Measurements from ENCODE around the gene OLFM1.

The OLFM1 gene

DNA sequence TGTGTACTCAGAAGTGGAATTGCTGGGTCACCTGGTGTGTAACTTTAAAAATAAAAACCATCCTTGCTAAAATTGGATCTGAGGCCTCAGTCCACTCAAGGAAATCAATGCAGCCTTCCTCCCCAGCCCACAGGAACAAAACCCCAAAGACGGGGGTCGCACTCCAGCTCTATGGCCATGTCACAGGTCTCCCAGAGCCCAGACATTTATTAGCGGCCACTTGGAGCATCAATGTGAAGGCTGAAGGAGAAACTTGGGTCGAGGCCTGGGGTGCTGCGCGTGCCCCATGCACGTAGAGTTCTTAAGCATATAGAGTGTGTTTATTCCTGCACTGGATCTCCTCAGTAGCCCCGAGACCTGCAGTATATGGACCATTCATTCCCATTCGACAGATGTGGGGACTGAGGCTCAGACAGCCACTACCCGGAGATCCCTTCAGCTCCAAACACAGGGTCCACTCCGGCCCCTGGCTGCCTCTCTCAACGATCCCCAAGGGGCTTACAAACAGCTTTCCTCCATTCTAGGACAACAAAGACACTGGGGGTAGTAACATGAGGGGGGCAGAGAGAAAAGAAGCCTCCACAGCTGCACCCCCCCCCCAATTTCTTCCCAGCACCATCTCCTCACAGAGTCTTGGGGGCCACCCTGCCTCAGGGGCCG lies 14.3 kb upstream of the OLFM1 start:
- Histone ChIP-seq H3K9me3 (replicated peaks; ENCODE audit: low read length) (no peaks in the 10 kb centered on the region), H3K9ac (ENCODE audit: low read depth, low read length) (no peak overlapping the region), H3K36me3 (ENCODE audit: insufficient read depth, low read length) (no peaks in the 10 kb centered on the region), H3K4me1 (ENCODE audit: control insufficient read depth, insufficient read depth, low read length) (no peaks in the 10 kb centered on the region), H3K4me3 (ENCODE audit: low read length) (no peak overlapping the region), H3K27me3 (ENCODE audit: control insufficient read depth, insufficient read depth, low read length) (peaks cover 34% of the 10 kb centered on the region), H3K4me2 (ENCODE audit: low read length) (no peak overlapping the region)

DNA sequence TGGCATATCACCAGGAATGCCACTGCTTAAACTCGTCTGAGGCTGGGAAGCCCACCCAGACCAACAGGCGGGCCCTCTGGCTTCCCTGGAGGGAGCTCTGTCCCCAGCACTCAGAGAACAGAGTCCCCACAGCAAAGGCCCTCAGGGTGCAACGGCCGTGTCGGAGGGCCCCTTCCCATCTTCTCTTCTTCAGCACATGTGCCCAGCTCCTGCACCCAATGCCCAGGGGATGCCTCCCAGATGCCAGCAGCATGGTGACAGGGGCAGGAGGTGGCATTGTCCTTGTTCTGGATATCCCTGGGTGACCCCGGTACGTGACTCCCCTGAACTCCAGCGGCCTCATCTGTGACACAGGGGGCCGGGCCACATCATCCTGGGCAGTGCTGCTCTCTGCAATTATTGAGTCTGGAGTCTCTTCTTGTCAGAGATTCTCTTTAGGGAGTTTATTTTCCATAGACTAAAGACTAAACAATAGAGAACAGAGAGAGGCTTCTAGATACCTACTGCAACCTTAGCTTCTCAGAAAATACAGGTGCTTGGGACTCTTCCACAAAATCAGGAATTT lies 13.6 kb upstream of the OLFM1 start:
- peaks cover 30% of the 10 kb centered on the region for H3K27me3 ChIP-seq (ENCODE audit: control insufficient read depth, insufficient read depth, low read length)
- H3K9ac ChIP-seq (ENCODE audit: low read depth, low read length) = no peak overlapping the region
- H3K9me3 ChIP-seq (replicated peaks; ENCODE audit: low read length) = no peaks in the 10 kb centered on the region

DNA sequence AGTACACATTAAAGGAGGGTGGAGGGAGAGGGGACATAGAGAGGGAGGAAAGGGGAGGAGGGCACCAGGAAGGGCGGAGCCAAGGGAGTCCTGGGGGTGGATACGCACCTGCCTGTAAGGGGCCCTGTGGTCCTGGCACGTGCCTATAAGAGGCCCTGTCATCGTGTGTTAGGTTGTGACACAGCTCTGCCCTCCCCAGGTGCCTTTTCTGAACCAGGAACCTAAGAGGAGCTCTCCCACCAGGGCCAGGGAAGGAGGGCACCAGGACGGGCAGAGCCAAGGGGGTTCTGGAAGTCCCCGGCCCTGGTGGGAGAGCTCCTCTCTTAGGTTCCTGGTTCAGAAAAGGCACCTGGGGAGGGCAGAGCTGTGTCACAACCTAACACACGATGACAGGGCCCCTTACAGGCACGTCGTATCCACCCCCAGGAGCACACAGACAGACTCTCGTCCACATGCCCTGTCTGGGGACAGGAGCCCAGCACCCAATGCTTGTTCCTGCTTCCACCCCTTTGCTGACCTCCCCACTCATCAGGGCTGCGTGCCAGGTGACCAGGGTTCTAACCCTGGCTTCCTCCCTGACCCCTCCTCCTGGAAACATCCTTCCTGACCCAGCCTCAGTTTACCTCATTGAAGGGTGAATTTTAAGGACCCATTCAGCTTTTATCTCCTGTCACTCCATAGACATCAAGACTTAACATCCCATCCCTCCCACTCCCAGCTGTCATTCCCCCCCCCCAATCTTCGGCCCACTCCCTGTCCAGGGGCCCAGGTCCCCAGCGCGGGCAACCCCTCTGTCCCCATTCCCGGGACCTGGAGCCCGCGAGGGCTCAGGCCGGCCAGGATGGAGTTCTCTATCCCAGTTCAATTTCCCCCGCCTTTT lies 12.9 kb upstream of the OLFM1 start:
- no peaks in the 10 kb centered on the region for H3K9me3 ChIP-seq (replicated peaks; ENCODE audit: low read length)
- no peaks in the 10 kb centered on the region for H3K36me3 ChIP-seq (ENCODE audit: insufficient read depth, low read length)
- H3K4me3 ChIP-seq (ENCODE audit: low read length) = peak overlapping the region; percentile 69
- H3K27me3 ChIP-seq (ENCODE audit: control insufficient read depth, insufficient read depth, low read length) = peaks cover 25% of the 10 kb centered on the region
- peak overlapping the region; percentile 80 for H3K4me2 ChIP-seq (ENCODE audit: low read length)
- H3K9ac ChIP-seq (ENCODE audit: low read depth, low read length) = no peak overlapping the region
- no peaks in the 10 kb centered on the region for H3K4me1 ChIP-seq (ENCODE audit: control insufficient read depth, insufficient read depth, low read length)

More for the DNA sequence above, 13.6 kb upstream of the OLFM1 start:
- no peaks in the 10 kb centered on the region for H3K4me1 ChIP-seq (ENCODE audit: control insufficient read depth, insufficient read depth, low read length)
- H3K36me3 ChIP-seq (ENCODE audit: insufficient read depth, low read length) = no peaks in the 10 kb centered on the region
- no peak overlapping the region for H3K4me2 ChIP-seq (ENCODE audit: low read length)
- no peak overlapping the region for H3K4me3 ChIP-seq (ENCODE audit: low read length)

DNA sequence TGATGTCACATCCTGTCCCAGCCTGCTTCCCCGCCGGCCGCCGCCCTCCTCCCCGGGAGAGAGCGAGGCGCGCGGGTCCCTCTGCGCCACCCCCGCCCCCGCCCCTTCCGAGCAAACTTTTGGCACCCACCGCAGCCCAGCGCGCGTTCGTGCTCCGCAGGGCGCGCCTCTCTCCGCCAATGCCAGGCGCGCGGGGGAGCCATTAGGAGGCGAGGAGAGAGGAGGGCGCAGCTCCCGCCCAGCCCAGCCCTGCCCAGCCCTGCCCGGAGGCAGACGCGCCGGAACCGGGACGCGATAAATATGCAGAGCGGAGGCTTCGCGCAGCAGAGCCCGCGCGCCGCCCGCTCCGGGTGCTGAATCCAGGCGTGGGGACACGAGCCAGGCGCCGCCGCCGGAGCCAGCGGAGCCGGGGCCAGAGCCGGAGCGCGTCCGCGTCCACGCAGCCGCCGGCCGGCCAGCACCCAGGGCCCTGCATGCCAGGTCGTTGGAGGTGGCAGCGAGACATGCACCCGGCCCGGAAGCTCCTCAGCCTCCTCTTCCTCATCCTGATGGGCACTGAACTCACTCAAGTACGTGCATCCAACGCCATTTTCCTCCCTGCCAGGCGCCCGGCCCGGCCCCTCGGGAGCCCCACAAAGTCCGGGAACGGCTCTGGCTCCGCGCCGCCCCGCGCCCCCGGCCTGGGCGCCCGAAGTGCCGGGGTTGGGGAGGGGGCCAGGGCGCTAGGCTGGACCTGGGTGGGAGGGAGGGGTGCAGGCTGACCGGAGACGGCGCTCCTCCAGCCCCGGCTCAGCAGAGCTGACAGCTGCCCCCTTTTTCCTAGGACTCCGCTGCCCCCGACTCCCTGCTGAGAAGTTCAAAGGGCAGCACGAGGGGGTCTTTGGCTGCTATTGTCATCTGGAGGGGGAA lies 12.0 kb upstream of the OLFM1 start:
- Histone ChIP-seq H3K36me3 (ENCODE audit: insufficient read depth, low read length) (no peaks in the 10 kb centered on the region), H3K4me1 (ENCODE audit: control insufficient read depth, insufficient read depth, low read length) (no peaks in the 10 kb centered on the region), H3K27me3 (ENCODE audit: control insufficient read depth, insufficient read depth, low read length) (peaks cover 16% of the 10 kb centered on the region), H3K9me3 (replicated peaks; ENCODE audit: low read length) (no peaks in the 10 kb centered on the region), H3K4me2 (ENCODE audit: low read length) (peak overlapping the region; percentile 80), H3K4me3 (ENCODE audit: low read length) (peak overlapping the region; percentile 69), H3K9ac (ENCODE audit: low read depth, low read length) (peak overlapping the region; percentile 16)

DNA sequence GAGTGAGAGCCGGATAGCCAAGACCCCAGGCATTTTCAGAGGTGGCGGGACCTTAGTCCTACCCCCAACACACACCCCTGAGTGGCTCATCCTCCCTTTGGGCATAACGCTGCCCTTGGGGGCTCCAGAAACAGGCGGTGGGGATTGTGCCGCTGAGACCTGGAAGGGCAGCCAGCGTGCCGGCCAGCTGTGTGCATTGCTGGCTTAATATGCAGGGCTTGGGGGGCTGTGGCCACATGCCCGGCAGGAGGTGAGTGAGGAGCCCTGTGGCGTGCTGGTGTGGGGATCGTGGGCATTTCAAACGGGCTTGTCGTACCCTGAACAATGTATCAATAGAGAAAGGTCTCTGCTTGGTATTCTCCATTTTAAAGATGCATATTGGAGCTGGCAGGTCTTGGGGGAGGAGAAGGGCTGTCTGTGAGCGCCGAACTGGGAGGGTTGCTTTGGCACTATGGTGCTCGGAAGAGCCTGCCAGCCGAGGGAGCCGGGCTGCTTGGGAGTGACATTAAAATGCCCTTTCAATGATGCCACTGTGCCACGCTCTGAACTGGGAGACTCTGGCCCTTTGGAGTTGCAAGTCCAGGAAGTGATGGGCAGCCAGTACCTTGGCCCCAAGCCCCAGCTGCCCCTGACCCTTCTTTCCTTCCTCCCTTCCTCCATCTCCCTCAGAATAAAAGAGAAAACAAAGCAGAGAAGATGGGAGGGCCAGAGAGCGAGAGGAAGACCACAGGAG lies 11.2 kb upstream of the OLFM1 start:
- no peak overlapping the region for H3K9ac ChIP-seq (ENCODE audit: low read depth, low read length)
- peaks cover 12% of the 10 kb centered on the region for H3K27me3 ChIP-seq (ENCODE audit: control insufficient read depth, insufficient read depth, low read length)
- H3K4me3 ChIP-seq (ENCODE audit: low read length) = peak overlapping the region; percentile 63
- no peaks in the 10 kb centered on the region for H3K4me1 ChIP-seq (ENCODE audit: control insufficient read depth, insufficient read depth, low read length)
- no peaks in the 10 kb centered on the region for H3K9me3 ChIP-seq (replicated peaks; ENCODE audit: low read length)
- H3K4me2 ChIP-seq (ENCODE audit: low read length) = peak overlapping the region; percentile 80
- H3K36me3 ChIP-seq (ENCODE audit: insufficient read depth, low read length) = no peaks in the 10 kb centered on the region

DNA sequence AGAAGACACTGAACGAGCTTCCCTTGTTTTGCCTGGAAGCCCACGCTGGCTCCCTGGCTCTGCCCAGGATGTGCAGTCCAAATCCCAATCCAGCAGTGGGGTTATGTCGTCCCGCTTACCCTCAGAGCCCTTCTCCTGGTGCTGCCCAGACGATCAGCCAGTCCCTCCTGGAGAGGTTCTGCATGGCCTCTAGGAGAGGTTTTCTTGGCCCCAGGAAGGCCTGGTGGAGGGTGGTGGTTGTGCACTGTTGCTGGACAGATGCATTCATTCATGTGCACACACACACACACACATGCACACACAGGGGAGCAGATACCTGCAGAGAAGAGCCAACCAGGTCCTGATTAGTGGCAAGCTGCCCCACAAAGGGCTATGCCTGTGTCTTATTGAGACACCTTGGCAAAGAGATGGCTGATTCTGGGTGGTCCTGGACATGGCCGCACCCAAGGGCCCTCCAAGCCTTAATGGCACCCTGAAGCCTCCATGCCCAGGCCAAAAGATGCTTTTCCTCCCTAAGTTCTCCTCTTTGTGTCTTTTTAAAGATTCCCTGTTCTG lies 10.5 kb upstream of the OLFM1 start:
- H3K9ac ChIP-seq (ENCODE audit: low read depth, low read length) = no peak overlapping the region
- peaks cover 14% of the 10 kb centered on the region for H3K27me3 ChIP-seq (ENCODE audit: control insufficient read depth, insufficient read depth, low read length)
- H3K4me3 ChIP-seq (ENCODE audit: low read length) = no peak overlapping the region
- no peaks in the 10 kb centered on the region for H3K4me1 ChIP-seq (ENCODE audit: control insufficient read depth, insufficient read depth, low read length)
- no peak overlapping the region for H3K4me2 ChIP-seq (ENCODE audit: low read length)
- no peaks in the 10 kb centered on the region for H3K9me3 ChIP-seq (replicated peaks; ENCODE audit: low read length)
- no peaks in the 10 kb centered on the region for H3K36me3 ChIP-seq (ENCODE audit: insufficient read depth, low read length)

DNA sequence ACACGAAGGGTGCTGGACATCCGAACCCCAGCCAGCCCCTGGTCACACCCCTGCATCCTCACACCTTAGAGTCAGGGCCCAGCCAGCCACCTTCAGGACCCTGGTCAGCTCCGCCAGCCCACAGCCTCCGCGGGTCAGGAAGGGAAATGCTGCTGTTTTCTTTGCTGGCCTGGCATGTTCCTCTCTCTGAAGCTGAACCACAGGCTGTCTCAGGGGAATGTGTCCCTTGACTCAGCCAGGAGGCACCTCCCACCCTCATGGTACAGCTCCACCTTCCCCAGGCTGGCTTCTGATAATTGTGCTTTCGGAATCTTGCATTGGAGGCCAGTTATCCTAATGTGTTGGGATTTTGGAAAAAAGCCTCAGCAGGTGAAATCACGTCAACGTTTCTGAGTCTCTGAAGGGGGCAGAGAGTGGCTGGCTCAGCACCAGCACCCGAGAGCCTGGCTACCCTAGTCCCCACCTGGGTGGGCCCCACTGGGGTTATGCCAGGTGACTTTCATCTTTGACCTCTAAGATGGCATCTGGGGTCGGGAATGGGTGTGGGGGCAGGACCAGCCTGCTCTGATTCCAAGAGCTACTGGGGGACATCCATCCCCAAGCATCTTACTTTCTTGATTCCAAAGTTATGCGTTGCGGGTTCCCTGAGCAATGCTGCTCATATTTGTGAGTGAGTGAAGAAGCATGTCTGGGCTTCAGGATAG lies 9.8 kb upstream of the OLFM1 start:
- H3K4me2 ChIP-seq (ENCODE audit: low read length) = no peak overlapping the region
- no peak overlapping the region for H3K4me3 ChIP-seq (ENCODE audit: low read length)
- peaks cover 15% of the 10 kb centered on the region for H3K27me3 ChIP-seq (ENCODE audit: control insufficient read depth, insufficient read depth, low read length)
- no peaks in the 10 kb centered on the region for H3K36me3 ChIP-seq (ENCODE audit: insufficient read depth, low read length)
- no peak overlapping the region for H3K9ac ChIP-seq (ENCODE audit: low read depth, low read length)
- no peaks in the 10 kb centered on the region for H3K9me3 ChIP-seq (replicated peaks; ENCODE audit: low read length)
- no peaks in the 10 kb centered on the region for H3K4me1 ChIP-seq (ENCODE audit: control insufficient read depth, insufficient read depth, low read length)

DNA sequence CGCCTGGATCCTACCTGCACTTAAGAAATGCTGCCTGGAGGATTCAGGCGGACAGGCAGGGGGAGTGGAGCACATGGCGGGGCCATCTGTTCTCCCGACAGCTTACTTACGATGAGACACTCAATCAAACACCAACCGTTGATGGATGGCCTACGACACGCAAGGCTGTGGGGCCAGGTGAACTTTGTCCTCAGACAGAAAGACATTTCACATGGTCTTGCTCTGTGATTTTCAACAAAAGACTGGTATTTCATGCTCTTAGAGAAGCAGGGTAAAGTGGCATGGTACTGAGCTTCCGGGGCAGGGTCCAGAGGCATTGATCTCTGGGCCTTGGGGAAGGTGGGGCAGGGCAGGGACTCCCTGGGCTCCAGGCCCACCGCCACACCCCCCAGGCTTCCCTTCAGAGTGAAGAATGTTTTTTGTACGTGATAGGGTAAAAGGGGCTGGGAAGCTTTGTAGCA lies 9.1 kb upstream of the OLFM1 start:
- Histone ChIP-seq H3K4me1 (ENCODE audit: control insufficient read depth, insufficient read depth, low read length) (no peaks in the 10 kb centered on the region), H3K9ac (ENCODE audit: low read depth, low read length) (no peak overlapping the region), H3K9me3 (replicated peaks; ENCODE audit: low read length) (no peaks in the 10 kb centered on the region), H3K4me3 (ENCODE audit: low read length) (no peak overlapping the region), H3K36me3 (ENCODE audit: insufficient read depth, low read length) (no peaks in the 10 kb centered on the region), H3K4me2 (ENCODE audit: low read length) (no peak overlapping the region), H3K27me3 (ENCODE audit: control insufficient read depth, insufficient read depth, low read length) (peaks cover 16% of the 10 kb centered on the region)

DNA sequence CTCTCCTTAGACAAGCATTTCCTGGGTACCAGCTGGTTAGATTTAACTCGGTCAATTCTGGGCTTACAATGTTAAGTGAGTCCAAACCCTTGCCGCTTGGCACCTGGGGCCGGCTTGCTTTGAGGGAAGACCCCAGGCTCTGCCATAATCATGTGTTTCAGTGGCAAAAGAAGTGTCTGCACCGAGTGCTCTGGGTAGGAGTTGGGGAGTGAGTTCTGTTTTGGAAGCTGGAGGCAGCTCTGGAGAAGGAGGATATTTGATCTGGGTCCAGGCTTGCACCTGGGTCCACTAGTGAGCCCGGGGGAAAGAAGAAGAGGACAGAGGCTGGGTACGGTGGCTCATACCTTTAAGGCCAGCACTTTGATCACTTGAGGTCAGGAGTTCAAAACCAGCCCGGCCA lies 8.4 kb upstream of the OLFM1 start:
- peaks cover 17% of the 10 kb centered on the region for H3K27me3 ChIP-seq (ENCODE audit: control insufficient read depth, insufficient read depth, low read length)
- no peaks in the 10 kb centered on the region for H3K9me3 ChIP-seq (replicated peaks; ENCODE audit: low read length)
- no peak overlapping the region for H3K4me2 ChIP-seq (ENCODE audit: low read length)
- no peaks in the 10 kb centered on the region for H3K4me1 ChIP-seq (ENCODE audit: control insufficient read depth, insufficient read depth, low read length)
- no peaks in the 10 kb centered on the region for H3K36me3 ChIP-seq (ENCODE audit: insufficient read depth, low read length)
- no peak overlapping the region for H3K4me3 ChIP-seq (ENCODE audit: low read length)
- H3K9ac ChIP-seq (ENCODE audit: low read depth, low read length) = no peak overlapping the region

DNA sequence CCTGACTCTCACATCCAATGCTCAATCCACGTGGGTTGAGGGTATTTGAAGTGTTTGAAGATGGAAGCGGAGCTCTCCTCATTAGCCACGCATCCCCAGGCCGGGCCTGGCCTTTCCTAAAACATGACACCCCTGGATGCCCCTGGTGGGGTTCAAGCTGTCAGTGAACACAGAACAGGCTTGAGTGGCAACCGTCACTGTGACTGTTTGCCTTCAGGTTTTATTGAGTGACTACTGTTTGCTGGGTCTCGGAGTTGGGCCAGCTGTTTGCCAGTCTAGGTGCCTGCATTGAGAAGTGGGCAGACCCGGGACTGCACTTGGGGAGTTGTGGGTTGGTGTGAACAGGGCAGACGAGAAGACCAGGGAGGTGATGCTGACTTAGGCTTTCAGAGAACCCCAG lies 7.8 kb upstream of the OLFM1 start:
- Histone ChIP-seq H3K9ac (ENCODE audit: low read depth, low read length) (no peak overlapping the region), H3K27me3 (ENCODE audit: control insufficient read depth, insufficient read depth, low read length) (peaks cover 17% of the 10 kb centered on the region), H3K9me3 (replicated peaks; ENCODE audit: low read length) (no peaks in the 10 kb centered on the region), H3K36me3 (ENCODE audit: insufficient read depth, low read length) (no peaks in the 10 kb centered on the region), H3K4me2 (ENCODE audit: low read length) (no peak overlapping the region), H3K4me3 (ENCODE audit: low read length) (no peak overlapping the region), H3K4me1 (ENCODE audit: control insufficient read depth, insufficient read depth, low read length) (no peaks in the 10 kb centered on the region)
